Colon (tissue), 2 donors: ENCODE data around the gene TNC.

ENCODE experiments used
- FAIRE-seq: peaks from 2 replicates; lab custom pipeline; 2012; peaks lifted over from hg19 to GRCh38; lab: Jason Lieb, UNC
- donor health status: control.
- donor health status: control.

Gene TNC

DNA sequence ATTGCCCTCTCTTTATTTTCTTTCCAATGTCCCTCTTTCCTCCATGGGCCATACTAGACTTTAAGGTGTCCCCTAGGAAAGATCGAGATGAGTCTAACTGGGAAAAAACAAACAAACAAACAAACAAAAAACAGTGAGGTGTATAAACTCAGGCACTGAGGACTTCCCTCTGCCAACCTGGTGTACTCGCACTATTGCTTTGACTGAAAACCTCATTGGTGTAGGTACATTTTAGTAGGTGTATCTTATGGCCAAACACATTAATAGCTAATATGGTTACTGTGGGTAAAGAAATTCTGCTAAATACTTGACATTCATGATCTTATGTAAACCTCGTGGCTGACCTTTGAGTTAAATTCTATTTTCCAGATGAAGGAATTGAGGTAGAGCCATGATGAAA lies 74.3 kb downstream of the TNC start:
- FAIRE-seq, result no peak

DNA sequence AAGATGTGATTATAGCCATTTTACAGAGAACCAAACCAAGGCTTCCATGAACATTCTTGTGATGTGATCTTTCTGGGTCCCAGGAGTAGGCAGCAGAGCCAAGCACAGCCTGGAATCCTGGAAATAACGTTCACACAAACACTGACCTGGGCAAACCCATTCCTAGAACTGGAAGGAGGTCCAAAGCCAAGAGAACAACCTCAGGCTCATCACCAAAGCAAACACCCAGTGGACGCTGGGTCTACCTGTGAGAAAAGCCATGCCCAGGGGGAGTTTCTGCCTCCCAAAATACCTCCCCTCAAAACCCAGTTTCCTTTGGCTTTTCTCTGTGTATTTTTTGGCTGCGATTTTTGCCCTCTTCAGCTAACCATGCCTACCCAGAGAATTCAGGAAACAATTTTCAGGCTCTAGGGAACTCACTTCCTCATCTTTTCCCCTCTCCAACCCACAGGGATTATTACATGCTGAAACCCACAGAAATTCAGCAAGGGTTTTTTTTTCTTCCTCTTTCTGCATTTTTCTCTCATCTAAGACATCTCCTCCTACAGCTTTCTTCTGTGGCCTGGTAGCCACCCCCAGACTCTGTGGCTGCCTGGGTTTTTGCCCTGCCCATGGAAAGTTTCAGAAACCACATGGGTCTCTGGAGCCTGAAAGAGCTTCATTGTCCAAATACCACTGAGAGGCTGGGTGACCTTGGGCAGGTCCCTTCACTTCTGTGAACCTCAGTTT lies 75.0 kb downstream of the TNC start:
- no peak for FAIRE-seq

DNA sequence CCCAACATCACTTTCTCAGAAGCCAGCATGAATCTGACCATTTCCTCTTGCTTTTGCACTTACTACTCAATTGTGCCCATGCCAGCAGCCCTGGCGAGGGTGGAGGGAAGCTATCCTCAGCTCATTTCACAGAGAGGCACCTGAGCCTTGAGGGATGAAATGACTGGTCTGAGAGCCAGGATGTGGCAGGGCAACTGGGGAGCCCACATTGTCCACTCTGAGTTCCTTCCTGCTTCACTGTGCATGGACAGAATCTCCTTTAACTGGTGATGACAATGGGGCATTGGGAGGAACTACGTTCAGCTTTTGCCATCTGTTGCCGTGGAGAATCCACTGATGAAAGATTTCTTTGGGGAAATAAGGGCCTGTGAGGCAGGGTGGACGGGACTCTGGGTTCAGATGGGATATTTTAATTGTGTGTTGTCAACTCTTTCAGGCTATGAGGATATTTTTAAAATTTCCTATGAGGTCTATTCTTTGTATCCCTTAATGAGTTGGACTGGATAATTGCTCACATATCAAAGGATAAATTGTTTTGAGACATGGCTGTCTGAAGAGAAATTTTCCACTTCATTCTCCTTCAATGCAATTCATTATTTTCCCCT lies 78.3 kb downstream of the TNC start:
- FAIRE-seq, result no peak

DNA sequence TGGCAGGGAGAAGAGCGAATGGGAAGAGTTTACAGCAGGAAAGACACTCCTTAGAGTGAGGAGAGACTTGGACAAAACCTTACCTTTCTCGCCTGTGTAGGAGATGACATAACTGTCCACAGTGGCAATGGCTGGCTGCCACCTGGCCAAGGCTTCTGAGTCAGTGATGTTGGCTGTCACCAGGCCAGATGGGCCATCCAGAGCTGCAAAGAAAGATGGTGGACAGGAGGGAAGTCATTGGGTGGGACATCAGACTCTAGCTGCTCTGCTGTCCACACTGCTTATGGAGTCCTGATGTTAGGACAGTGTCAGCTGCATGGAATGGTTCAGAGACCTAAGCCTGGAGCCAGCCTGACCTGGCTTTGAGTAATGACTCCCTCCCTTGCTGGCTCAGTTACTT lies 79.8 kb downstream of the TNC start:
- no peak for FAIRE-seq

DNA sequence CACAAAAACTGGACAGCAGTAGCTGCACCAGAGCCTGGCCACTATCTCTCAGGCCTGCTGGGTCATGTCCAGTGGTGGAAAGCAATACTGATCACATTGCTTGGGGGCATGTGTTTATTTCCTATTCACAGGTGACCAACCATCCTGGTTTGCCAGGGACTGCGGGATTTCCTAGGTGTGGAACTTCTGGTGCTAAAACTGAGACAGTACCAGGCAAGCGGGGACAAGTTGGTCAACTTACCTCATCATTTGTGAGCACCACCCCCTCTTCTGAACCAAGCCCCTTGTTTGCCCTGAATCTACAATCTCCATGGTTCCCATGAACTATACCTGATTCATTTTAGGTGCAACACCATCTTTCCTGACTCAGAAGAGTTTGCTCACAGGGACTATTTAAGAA lies 81.3 kb downstream of the TNC start:
- no peak for FAIRE-seq

DNA sequence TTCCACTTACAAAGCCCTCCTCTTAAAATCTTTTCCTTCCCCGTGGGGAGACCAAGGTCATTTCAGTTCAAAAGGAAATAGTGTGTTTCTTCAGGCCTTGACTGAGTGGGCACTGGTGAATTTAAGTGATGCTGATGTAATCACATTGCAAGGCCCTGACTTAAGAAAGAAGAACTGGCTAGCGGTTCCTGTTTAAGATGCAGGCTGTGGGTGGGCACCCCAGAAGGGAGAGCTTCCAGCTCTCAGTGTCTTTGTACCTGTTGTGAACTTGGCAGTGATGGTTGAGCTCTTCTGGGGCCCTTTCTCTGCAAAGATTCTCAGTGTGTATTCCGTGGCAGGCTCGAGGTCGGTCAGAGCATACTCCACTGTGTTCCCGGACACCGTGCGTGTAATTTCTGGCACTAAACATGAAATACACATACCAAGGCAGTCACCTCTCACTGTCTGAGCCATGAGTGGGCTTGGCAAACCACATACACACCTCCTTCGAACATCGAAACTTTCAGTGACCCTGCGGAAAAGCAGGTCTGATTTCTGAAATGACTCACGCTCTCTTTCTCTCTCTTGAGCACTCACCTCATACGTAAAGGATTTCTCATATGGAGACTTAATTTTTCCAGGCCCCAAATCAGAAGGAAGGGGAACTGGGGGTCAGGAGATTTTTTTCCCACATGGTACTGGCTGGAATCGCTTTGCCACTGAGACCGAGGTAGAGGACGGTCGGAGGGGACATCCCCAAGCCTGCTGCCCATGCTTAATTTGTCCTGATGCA lies 81.9 kb downstream of the TNC start:
- no peak for FAIRE-seq

DNA sequence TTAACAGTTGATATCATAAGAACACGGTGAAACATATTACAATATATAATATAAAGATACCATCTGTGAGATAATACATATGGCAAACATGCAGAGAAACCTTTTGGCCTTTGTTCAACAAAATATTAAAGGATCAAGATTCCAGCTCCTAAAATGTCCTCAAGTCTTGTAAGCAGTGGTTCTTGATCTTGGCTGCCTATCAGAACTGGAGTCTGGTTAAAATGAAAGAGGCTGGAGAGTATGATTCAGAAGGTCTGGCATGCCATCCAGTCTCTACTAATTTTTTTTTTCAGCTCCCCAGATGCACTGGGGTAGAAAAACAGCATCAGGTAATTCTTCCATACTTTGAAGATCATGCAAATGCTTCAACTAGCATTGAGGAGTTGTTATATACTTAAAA lies 83.2 kb downstream of the TNC start:
- FAIRE-seq, result no peak

DNA sequence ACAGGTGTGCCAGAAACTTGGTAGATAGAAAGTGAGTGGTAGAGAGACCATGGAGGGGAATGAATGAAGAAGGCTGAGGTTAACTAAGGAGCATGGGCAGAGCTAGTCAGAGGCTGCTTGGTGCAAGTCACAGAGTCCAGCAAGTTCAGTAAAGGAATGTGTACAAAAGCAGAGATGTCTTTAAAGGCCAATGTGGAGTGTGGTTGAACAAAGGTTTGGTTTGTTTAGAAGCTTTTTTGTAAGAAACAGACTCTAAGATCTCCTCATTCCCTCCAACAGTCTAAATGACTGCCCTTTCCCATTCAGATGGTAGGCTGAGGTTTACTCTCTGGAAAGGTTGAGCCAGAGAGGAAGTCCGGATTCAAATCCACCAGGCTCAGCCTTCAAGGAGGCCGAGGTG lies 84.2 kb downstream of the TNC start:
- FAIRE-seq, result no peak

DNA sequence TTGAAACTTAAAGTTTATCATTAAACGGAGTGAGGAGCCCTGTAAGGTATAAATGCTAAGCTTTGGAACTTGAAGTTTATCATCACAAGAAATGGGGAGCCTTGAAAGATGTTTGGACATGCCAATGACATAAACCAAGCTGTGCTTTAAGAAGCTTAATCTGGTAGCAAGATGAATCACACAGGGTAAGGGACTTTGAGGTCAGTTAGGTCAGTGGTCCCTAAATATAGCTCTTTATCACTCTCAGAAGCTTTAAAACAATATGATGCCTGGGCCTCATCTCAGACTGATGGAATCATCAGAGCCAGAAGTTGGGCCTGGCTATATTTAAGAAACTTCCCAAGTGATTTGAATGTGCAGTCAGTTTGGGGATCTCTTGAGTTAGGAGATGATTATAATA lies 85.7 kb downstream of the TNC start:
- no peak for FAIRE-seq

DNA sequence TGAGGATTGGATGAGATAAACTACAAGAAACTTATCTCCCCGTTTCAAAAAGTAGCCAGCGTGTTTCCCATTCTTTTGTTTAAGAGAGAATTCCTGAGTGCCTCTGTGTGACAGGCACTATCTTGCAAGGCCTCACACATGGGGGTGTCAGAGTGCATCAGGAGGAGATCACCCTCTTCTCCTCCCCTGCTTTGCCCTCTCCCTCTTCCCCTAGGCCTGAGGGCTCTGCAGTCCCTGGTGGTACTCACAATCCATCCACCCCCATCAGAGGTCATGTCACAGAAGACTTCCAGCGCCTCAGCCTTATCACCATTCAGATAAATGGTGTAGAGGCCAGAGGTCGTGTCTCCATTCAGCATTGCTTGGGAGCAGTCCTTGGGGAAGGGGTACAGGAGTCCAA lies 88.0 kb downstream of the TNC start:
- FAIRE-seq, result no peak

DNA sequence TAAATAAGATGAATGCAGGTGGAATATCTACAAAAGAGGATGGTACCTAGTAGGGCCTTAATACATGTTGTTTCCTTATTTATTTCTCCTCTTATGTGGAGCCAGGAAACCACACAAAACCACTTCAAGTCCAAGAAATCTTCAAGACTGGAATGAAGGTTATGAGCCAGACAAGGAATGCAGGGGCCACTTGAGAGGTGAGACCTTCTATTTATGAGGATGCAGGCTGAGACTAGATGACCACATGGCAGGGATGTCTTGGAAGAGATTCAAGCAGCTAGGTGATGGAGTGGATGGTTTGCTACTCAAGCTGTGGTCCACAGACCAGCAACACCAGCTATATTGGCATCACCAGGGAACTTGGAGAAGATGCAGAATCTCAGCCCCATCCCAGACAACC lies 92.2 kb downstream of the TNC start:
- no peak for FAIRE-seq

DNA sequence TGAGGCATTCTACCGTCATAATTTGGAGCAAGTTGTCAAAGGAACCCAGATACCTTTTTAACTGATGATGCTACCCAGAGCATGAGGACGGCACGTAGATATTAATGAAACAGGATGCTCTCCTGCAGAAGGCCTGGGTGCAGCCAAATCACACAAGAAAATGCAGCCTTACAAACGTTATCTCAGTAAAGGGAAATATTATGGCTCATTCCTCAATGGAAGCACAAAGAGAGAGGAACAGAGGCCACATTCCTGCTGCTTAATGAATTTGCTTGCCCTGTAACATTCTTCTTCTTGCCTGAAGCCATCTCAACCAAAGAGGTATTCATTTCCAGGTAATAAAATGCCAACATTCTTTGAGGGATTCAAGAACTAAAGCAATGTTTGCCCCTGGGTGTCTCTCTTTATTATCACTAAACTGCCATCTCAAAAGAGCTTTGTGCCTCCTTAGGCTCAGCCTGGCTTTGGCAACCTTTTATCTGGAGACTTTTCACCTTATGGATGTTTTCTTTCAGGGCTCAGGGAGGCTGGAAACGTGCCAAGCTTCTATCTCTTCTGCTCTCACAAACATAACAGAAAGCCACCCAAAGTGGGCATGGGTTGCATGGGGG lies 92.9 kb downstream of the TNC start:
- no peak for FAIRE-seq

DNA sequence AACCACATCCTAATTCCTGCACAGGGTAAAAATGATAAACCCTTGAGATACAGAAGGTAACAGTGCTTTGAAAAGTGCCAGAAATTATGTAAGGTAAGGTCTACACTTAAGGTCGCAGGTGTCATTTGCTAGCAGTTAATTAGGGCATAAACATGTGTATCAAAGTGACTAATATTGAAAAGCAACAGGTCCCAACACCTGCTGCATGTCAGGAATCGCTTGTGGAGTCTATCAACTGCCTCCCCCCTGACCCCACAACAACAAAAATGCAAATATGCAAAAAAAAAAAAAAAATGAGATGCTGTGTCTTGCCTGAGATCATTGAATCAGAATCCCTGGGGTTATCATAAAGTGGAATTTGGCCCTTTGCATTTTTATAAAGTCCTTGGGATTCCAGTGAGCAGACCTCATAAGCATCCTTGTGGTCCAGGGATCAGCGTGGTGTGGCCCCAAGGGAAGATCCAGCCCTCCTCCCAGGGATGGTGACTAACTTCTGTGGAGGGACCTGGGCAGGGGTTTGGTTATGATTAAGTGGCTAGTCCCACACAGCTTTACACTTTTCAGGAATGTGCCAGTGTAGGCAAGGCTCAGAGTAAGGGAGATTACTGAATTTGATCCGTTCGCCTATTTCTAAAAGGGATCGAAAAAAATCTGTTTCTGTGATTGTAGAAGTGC lies 95.1 kb downstream of the TNC start:
- FAIRE-seq, result no peak

DNA sequence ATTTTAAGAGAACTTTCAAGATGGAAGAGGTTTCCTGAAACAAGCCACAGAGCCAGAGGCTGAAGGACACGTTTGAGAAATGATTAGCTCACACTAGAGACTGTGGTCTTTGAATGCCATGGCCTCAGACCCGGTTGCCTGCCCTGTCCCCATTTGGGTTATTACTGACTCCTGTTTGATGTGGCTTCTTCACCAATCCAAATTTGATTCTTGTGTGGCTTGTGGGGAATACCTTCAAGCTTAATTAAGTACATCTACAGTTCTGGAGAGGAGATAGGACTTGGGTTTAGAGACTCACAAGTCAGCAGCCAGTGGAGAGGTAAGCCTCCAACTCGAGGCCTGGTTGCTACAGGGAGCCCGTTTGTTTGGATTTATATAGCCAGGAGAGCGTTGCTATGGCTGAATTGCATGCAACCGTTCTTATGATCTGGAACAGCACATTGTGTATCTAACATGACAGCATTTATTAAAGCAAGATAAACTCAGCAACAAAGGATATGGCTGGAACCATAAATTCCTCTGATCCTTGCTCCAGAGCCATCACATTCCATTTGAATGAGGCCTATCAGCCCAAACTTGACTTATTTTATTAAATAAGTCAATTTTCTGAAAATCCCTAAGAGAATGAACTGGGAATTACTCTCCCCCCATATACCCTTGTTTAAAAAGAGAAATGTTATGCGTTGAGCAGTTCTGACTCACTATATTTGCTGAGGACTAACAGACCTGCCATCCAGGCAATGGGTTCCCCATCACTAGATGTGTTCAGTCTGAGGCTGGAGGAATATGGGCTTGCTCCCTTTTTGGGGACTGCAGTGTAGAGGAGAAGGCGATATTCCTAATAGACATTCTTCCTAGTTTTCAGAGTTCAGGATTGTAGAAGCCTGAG lies 99.2 kb downstream of the TNC start:
- no peak for FAIRE-seq

DNA sequence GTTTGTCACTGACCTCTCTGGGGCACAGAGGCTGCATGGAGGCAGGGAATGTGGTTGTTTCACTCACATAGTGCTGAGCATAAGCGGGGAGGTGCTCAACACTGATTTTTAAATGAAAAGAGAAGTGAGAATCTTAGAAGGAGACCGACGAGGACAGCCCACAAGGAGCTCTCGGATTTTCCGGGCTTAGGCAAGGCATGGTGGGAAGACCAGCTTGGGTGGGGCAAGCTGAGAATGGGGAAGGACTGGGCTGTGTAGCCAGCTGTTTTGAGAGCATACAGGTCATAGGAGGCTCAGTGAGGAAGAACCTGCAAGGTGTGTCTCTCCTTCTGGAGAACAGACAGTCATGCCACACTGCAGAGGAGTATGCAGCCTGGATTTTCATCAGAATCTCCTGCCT lies 101.6 kb downstream of the TNC start:
- FAIRE-seq, result no peak

DNA sequence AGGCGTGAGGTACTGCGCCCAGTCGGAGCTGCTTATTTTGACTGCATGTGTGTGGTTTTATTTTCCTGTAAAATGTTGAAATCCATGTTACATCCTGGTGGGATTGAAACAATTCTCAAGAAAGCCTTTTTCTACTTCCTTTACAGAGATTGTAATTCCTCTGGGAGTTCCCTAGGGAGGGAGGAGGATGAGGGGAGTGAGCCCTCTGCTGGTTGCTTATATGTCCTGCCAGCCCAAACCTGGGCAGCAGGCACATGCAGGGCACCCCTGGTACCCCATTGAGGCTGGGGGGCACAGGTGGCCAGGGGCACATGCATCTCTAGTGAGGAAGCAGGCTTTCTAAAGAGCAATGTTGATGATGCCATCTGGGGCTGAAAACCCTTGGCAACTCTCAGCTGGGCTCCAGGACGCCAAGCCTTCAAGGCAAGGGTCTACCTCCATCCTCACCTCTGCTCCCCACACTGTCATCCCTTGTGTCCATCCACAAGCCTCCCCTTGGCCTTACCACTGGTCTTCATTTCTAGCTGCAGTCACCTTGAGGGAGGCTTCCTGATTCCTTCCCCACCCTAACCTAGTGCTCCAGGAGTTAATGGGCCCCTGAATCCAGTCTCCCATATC lies 102.8 kb downstream of the TNC start:
- no peak for FAIRE-seq

DNA sequence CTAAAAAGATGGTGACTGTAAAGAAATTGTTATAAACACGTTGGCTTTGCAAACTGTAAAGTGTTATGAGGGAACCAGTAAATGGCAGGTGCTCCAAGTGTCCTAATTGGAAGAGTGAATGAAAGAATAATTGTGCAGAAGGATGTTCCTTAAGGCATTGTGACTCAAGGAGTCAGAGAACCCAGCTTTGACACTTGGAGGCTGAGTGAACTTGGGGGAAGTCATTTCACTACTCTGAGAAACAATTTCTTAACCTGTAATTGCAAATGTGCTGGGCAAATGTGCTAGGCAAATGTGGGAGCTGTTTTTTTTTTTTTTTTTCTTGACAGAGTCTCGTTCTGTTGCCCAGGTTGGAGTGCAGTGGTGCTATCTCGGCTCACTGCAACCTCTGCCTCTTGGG lies 103.5 kb downstream of the TNC start:
- no peak for FAIRE-seq

DNA sequence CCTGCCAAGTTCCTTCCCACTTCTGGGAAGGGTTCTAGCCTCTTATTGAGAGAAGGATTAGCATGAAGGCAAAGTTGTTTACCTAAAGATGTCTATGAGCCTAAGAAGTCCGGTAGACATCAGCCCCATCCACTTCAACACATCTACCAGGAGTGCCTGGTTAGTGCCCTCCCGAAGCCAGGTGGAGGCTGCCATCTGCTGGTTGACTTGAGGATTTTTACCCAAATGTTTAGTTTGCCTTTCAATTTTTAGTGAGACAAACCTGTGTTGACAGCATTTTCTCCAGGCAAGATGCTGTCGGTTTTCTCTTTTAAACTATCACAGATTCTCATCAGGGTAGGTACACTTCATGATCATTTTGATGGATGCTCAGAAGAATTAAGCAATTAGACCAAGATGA lies 104.0 kb downstream of the TNC start:
- FAIRE-seq, result no peak

DNA sequence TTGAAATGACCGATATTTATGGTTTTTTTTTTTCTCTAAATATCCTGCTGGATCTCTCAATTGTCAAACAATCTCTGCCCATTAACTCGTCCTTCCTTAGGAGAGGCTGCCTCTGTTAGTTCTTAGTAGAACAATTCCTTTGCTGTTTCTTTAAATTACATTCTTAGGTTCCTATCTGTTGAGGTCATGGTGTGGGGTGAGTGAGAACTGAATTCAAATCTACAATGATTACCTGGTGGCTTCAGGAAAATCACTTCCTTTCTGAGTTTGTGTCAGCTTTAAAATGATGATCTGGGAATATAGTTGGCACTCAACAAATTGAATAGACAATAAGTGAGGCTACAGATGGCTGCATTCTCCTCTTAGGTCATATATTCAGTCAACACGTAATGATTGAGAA lies 105.5 kb downstream of the TNC start:
- FAIRE-seq, result no peak

DNA sequence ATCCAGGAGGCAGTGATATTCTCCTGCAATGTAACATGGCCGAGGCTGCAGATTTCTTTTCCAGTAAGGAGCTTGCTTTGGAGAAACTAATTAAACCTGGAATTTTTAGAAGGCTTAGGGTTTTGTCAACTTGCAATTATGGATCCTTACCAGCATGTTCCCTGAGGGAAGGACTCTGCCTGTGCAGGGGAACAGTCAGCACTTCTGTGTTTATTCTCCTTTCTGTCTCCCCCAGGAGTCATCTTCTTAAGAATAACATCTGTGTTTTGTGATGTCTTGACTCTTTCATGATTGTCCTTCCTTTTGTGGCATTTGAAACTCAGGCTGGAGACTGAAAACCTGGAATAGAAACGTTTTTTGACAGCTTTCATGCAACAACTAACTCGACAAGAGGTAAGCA lies 107.1 kb downstream of the TNC start:
- FAIRE-seq, result no peak
